Inflammatory macrophage treated with lipopolysaccharide for 4 hours (primary cell): ENCODE data around the gene HPCA.

Source experiments
- DNase-seq: peaks from one replicate; pipeline ENCODE4 v3.0.0-alpha.2; 2020

HPCA gene

GRCh38 chr1:32890516-32891240, 4.4 kb downstream of the HPCA start:
- DNase-seq = no peak

GRCh38 chr1:32891241-32891570, 4.9 kb downstream of the HPCA start:
- DNase-seq = no peak

- DNase-seq = no peak
Measured at GRCh38 chr1:32891630-32892029, 5.3 kb downstream of the HPCA start.

- peak; percentile 43 for DNase-seq
Measured at GRCh38 chr1:32892368-32893197, 6.3 kb downstream of the HPCA start.

- no peak for DNase-seq
Measured at GRCh38 chr1:32893198-32894018, 7.1 kb downstream of the HPCA start.

- no peak for DNase-seq
Measured at GRCh38 chr1:32894019-32894600, 7.8 kb downstream of the HPCA start.

GRCh38 chr1:32894681-32895080, 8.4 kb downstream of the HPCA start:
- no peak for DNase-seq

GRCh38 chr1:32895325-32896215, 9.3 kb downstream of the HPCA start:
- no peak for DNase-seq

GRCh38 chr1:32896451-32896850, 10.2 kb downstream of the HPCA start:
- DNase-seq = no peak

- no peak for DNase-seq
Measured at GRCh38 chr1:32897082-32898049, 11.1 kb downstream of the HPCA start.

GRCh38 chr1:32898056-32898455, 11.8 kb downstream of the HPCA start:
- DNase-seq = no peak

- no peak for DNase-seq
Measured at GRCh38 chr1:32898958-32899357, 12.7 kb downstream of the HPCA start.

GRCh38 chr1:32899586-32900296, 13.4 kb downstream of the HPCA start:
- no peak for DNase-seq

- no peak for DNase-seq
Measured at GRCh38 chr1:32900371-32900955, 14.2 kb downstream of the HPCA start.

- DNase-seq = no peak
Measured at GRCh38 chr1:32900956-32901822, 14.9 kb downstream of the HPCA start, which contains the start of gene TMEM54. Gene TMEM54 (minus strand): TSS chr1:32901389. CDS start chr1:32901238, 151 bp downstream.

GRCh38 chr1:32901823-32902534, 15.7 kb downstream of the HPCA start:
- DNase-seq = no peak

GRCh38 chr1:32902535-32902920, 16.2 kb downstream of the HPCA start:
- no peak for DNase-seq
